ENCODE data around the gene NACC2.

DNA sequence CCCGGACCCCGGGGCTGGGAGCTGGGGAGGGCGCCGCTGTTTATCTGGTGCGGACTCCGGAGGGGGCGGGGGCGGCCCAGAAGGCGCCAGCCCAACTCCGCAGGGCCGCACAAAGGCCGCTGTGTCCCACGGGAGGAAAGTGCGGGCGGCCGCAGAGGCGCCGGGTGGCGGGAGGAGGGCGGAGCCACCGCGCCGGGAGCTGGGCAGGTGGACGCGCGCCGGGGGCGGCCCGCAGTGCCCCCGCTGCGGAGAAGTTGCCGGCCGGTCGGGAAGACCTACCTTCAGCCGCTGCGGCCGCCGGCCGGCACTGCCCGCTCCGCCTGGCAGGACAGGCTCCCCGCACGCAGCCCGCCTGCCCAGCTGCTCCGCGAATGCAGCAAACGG is 43.6 kb downstream of the NACC2 start:
- no peak for TF ChIP-seq CTCF (IDR thresholded peaks at IDR 0.05)
- TF ChIP-seq POLR2AphosphoS5 (IDR thresholded peaks at IDR 0.05; ENCODE audit: low read depth, low read length), result no peak
- TF ChIP-seq SIN3A (IDR thresholded peaks at IDR 0.05; ENCODE audit: borderline replicate concordance, insufficient read depth, low read depth, low read length), result no peak
